HG03045 (cell line): ENCODE data around the gene CDIP1.
A peak's percentile ranks its signal among the peaks of the same experiment; 100 is the strongest.

Source experiments
- ATAC-seq: cut with Tn5 transposase; IDR thresholded peaks from one replicate; pipeline ENCODE4 v1.9.1; 2021; ENCODE audit warnings: mild to moderate bottlenecking, moderate library complexity; ENCODE audit not compliant: unreplicated experiment

The CDIP1 gene

GRCh38 chr16:4515611-4516233 is 22.9 kb downstream of the CDIP1 start:
- no peak for ATAC-seq

GRCh38 chr16:4514606-4515005 is 24.0 kb downstream of the CDIP1 start:
- no peak for ATAC-seq

GRCh38 chr16:4513881-4514280 is 24.7 kb downstream of the CDIP1 start:
- ATAC-seq, result no peak

- no peak for ATAC-seq
Observed at GRCh38 chr16:4513086-4513860, 25.3 kb downstream of the CDIP1 start.

GRCh38 chr16:4512473-4512872 is 26.1 kb downstream of the CDIP1 start:
- no peak for ATAC-seq

- ATAC-seq, result no peak
Observed at GRCh38 chr16:4511441-4512082, 27.0 kb downstream of the CDIP1 start.

- no peak for ATAC-seq
Observed at GRCh38 chr16:4510747-4511426, 27.7 kb downstream of the CDIP1 start.

GRCh38 chr16:4510131-4510530 is 28.4 kb downstream of the CDIP1 start:
- no peak for ATAC-seq

- no peak for ATAC-seq
Observed at GRCh38 chr16:4509420-4509819, 29.2 kb downstream of the CDIP1 start.

GRCh38 chr16:4508806-4509205 is 29.8 kb downstream of the CDIP1 start:
- no peak for ATAC-seq

GRCh38 chr16:4507588-4508345 is 30.8 kb downstream of the CDIP1 start:
- ATAC-seq, result no peak

- peak; percentile 49 for ATAC-seq
Observed at GRCh38 chr16:4506450-4506849, 32.1 kb downstream of the CDIP1 start.

GRCh38 chr16:4505356-4506147 is 33.0 kb downstream of the CDIP1 start:
- ATAC-seq, result peak; percentile 60

- no peak for ATAC-seq
Observed at GRCh38 chr16:4501071-4501478, 37.5 kb downstream of the CDIP1 start.

GRCh38 chr16:4500272-4500671 is 38.3 kb downstream of the CDIP1 start:
- no peak for ATAC-seq

- no peak for ATAC-seq
Observed at GRCh38 chr16:4499196-4499555, 39.4 kb downstream of the CDIP1 start.

- no peak for ATAC-seq
Observed at GRCh38 chr16:4498546-4499195, 39.9 kb downstream of the CDIP1 start.

- ATAC-seq, result no peak
Observed at GRCh38 chr16:4496305-4496704, 42.3 kb downstream of the CDIP1 start.

- no peak for ATAC-seq
Observed at GRCh38 chr16:4495766-4496165, 42.8 kb downstream of the CDIP1 start.
